Suppressor macrophage (primary cell): ENCODE data around the gene KDM2B.
"Not testable (repeated sequence)": the region's sequence is repeated elsewhere in the genome, so short reads cannot be mapped to it uniquely, and the experiment has no call there.

Experiments
- DNase-seq, 4 experiments: peaks; one replicate each; pipeline ENCODE4 v3.0.0-alpha.2; 2020 to 2022

KDM2B gene

GRCh38 chr12:121584885-121585284, 4.1 kb upstream of the KDM2B start:
- not testable (repeated sequence) for DNase-seq

GRCh38 chr12:121583334-121583661, 2.5 kb upstream of the KDM2B start:
- DNase-seq: not testable (repeated sequence)

GRCh38 chr12:121582583-121583333, 1.9 kb upstream of the KDM2B start:
- DNase-seq: peak in 1 of 4 experiments; percentile 17

- peak; percentile 75 to 85 (median 83) for DNase-seq
These were observed 1.0 kb upstream of the KDM2B start for GRCh38 chr12:121581686-121582429.

- DNase-seq: peak; percentile 71 to 88 (median 79)
These were observed 598 bp downstream of the KDM2B start for GRCh38 chr12:121579981-121580868.

- DNase-seq: peak in 3 of 4 experiments; percentile 41 to 68 (median 58)
These were observed 1.5 kb downstream of the KDM2B start for GRCh38 chr12:121579190-121579791.

GRCh38 chr12:121578230-121579189, 2.3 kb downstream of the KDM2B start:
- DNase-seq: peak in 3 of 4 experiments; percentile 19 to 39 (median 29)

- no peak for DNase-seq
These were observed 3.2 kb downstream of the KDM2B start for GRCh38 chr12:121577443-121578180.

- DNase-seq: peak; percentile 59 to 73 (median 66)
These were observed 3.9 kb downstream of the KDM2B start for GRCh38 chr12:121576851-121577391.

GRCh38 chr12:121575952-121576625, 4.7 kb downstream of the KDM2B start:
- no peak for DNase-seq

GRCh38 chr12:121575051-121575450, 5.8 kb downstream of the KDM2B start:
- DNase-seq: no peak

- DNase-seq: no peak
These were observed 6.8 kb downstream of the KDM2B start for GRCh38 chr12:121574025-121574424.

GRCh38 chr12:121571920-121572319, 8.9 kb downstream of the KDM2B start:
- peak in 3 of 4 experiments; percentile 16 to 29 (median 17) for DNase-seq

GRCh38 chr12:121570467-121571283, 10.1 kb downstream of the KDM2B start:
- peak in 2 of 4 experiments; percentile 27 to 57 for DNase-seq

GRCh38 chr12:121568971-121569751, 11.7 kb downstream of the KDM2B start:
- DNase-seq: peak; percentile 56 to 75 (median 69)

- no peak for DNase-seq
These were observed 12.3 kb downstream of the KDM2B start for GRCh38 chr12:121568518-121568917.

GRCh38 chr12:121565076-121565475, 15.7 kb downstream of the KDM2B start:
- peak in 2 of 4 experiments; percentile 28 to 29 for DNase-seq

- DNase-seq: no peak
These were observed 18.3 kb downstream of the KDM2B start for GRCh38 chr12:121562488-121562887.
